Measurements from ENCODE around the gene PPP4R4. TPM values are rescaled to one million over a fixed set of nuclear protein-coding genes. Genes with fewer than 3 reads are reported as not detected.

Gene PPP4R4
- total RNA-seq, 1 donor from 2014 or later = 25.5 TPM

DNA sequence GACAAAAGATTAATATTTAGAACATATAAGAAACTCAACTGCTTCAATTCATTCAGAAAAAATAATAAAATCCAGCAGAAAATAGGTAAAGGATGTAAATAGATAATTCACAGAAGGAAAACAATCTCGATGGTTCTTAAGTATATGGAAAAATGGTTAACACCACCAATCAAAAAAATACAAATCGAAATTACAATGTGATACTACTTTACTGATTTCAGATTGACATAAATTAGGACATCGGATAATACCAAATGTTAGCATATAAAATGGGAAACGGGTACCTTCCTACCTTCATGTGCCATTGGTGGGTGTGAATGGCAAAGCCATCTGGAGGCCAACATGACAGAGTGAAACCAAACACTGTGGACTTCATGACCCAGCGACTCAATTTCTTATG is 1.6 kb upstream of the PPP4R4 start:
- peaks cover 17% of the 10 kb centered on the region for H3K4me1 Mint-ChIP-seq
- peak overlapping the region; percentile 92 for H3K4me3 Mint-ChIP-seq
- no peaks in the 10 kb centered on the region for H4K20me1 ChIP-seq (ENCODE audit: low read depth)
- H3K27me3 ChIP-seq = peaks cover 20% of the 10 kb centered on the region
- H3K4me3 ChIP-seq = no peak overlapping the region
- peaks cover 30% of the 10 kb centered on the region for H3K79me2 ChIP-seq (ENCODE audit: low read depth)
- TF ChIP-seq CTCF (IDR thresholded peaks at IDR 0.05) (no peak), EZH2 (IDR thresholded peaks at IDR 0.05) (no peak), EZH2phosphoT487 (IDR thresholded peaks at IDR 0.05) (no peak)
- H3K9me3 Mint-ChIP-seq = no peaks in the 10 kb centered on the region
- no peaks in the 10 kb centered on the region for H3K36me3 ChIP-seq
- H3K4me1 ChIP-seq = peaks cover 21% of the 10 kb centered on the region
- no peak for DNase-seq (ENCODE audit: low spot score)
- H3K9me3 ChIP-seq (ENCODE audit: low read depth) = no peaks in the 10 kb centered on the region
- H3F3A ChIP-seq (ENCODE audit: low read depth) = peaks cover 18% of the 10 kb centered on the region
- no peak overlapping the region for H2AFZ ChIP-seq (replicated peaks)
- no peak overlapping the region for H3K27ac Mint-ChIP-seq
- H3K9ac ChIP-seq = no peak overlapping the region
- H3K4me2 ChIP-seq = no peak overlapping the region
- no peaks in the 10 kb centered on the region for H3K36me3 Mint-ChIP-seq
- H3K27me3 Mint-ChIP-seq (ENCODE audit: insufficient read depth, low read depth) = peaks cover 14% of the 10 kb centered on the region
- no peak overlapping the region for H3K27ac ChIP-seq

GRCh38 chr14:94173471-94173884 is 644 bp upstream of the PPP4R4 start:
- peaks cover 38% of the 10 kb centered on the region for H3K79me2 ChIP-seq (ENCODE audit: low read depth)
- H3K4me3 Mint-ChIP-seq = peak overlapping the region; percentile 92
- peaks cover 4% of the 10 kb centered on the region for H4K20me1 ChIP-seq (ENCODE audit: low read depth)
- no peaks in the 10 kb centered on the region for H3K36me3 ChIP-seq
- peak overlapping the region; percentile 66 for H3K27ac Mint-ChIP-seq
- peaks cover 14% of the 10 kb centered on the region for H3K27me3 Mint-ChIP-seq (ENCODE audit: insufficient read depth, low read depth)
- H3K27me3 ChIP-seq = peaks cover 20% of the 10 kb centered on the region
- H3K27ac ChIP-seq = no peak overlapping the region
- DNase-seq (ENCODE audit: low spot score) = no peak
- H3K4me1 Mint-ChIP-seq = peaks cover 17% of the 10 kb centered on the region
- H3K9ac ChIP-seq = no peak overlapping the region
- peak overlapping the region; percentile 96 for H2AFZ ChIP-seq (replicated peaks)
- peak overlapping the region; percentile 82 for H3K4me2 ChIP-seq
- H3K4me3 ChIP-seq = peak overlapping the region; percentile 78
- TF ChIP-seq EZH2 (IDR thresholded peaks at IDR 0.05) = no peak
- TF ChIP-seq CTCF (IDR thresholded peaks at IDR 0.05) = no peak
- no peak for TF ChIP-seq EZH2phosphoT487 (IDR thresholded peaks at IDR 0.05)
- H3F3A ChIP-seq (ENCODE audit: low read depth) = peaks cover 23% of the 10 kb centered on the region
- no peaks in the 10 kb centered on the region for H3K36me3 Mint-ChIP-seq
- no peaks in the 10 kb centered on the region for H3K9me3 ChIP-seq (ENCODE audit: low read depth)
- peaks cover 27% of the 10 kb centered on the region for H3K4me1 ChIP-seq
- H3K9me3 Mint-ChIP-seq = no peaks in the 10 kb centered on the region

DNA sequence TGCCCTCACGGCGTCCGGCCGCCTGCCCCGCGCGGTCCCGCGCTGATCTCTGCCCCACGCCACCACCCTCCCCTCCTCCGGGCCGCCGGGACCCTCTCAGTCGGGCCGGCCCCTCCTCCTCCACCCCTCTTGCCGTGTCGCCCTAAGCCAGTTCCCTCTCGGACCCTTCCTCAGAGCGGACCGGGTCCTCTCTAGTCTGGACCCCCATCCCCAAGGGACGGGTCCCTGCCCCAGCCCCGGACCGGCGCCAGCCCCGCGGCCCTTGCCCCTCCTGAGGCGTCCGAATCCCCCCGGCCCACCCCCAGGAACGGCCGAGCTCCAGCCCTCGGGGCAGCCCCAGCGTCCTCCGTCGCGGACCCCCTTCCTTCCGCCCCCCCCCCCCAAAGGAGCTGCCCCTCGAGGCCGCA is 485 bp downstream of the PPP4R4 start:
- H3K4me1 ChIP-seq = peaks cover 28% of the 10 kb centered on the region
- peak overlapping the region; percentile 90 for H3K4me3 Mint-ChIP-seq
- peak overlapping the region; percentile 74 for H2AFZ ChIP-seq (replicated peaks)
- peaks cover 4% of the 10 kb centered on the region for H4K20me1 ChIP-seq (ENCODE audit: low read depth)
- peaks cover 48% of the 10 kb centered on the region for H3K79me2 ChIP-seq (ENCODE audit: low read depth)
- no peaks in the 10 kb centered on the region for H3K36me3 ChIP-seq
- no peaks in the 10 kb centered on the region for H3K36me3 Mint-ChIP-seq
- H3K9me3 Mint-ChIP-seq = no peaks in the 10 kb centered on the region
- H3K27ac Mint-ChIP-seq = no peak overlapping the region
- peak overlapping the region; percentile 96 for H3K4me2 ChIP-seq
- H3K9me3 ChIP-seq (ENCODE audit: low read depth) = no peaks in the 10 kb centered on the region
- H3K9ac ChIP-seq = peak overlapping the region; percentile 60
- peaks cover 17% of the 10 kb centered on the region for H3K4me1 Mint-ChIP-seq
- DNase-seq (ENCODE audit: low spot score) = no peak
- TF ChIP-seq EZH2 (IDR thresholded peaks at IDR 0.05) = no peak
- TF ChIP-seq EZH2phosphoT487 (IDR thresholded peaks at IDR 0.05) = no peak
- TF ChIP-seq CTCF (IDR thresholded peaks at IDR 0.05) = no peak
- no peak overlapping the region for H3K27ac ChIP-seq
- peaks cover 14% of the 10 kb centered on the region for H3K27me3 Mint-ChIP-seq (ENCODE audit: insufficient read depth, low read depth)
- H3K27me3 ChIP-seq = peaks cover 20% of the 10 kb centered on the region
- H3F3A ChIP-seq (ENCODE audit: low read depth) = peaks cover 26% of the 10 kb centered on the region
- peak overlapping the region; percentile 97 for H3K4me3 ChIP-seq
